H9 (cell line): ENCODE data around the gene DNAH8. TPM values are rescaled to one million over a fixed set of nuclear protein-coding genes. Genes with fewer than 3 reads are reported as not detected.
A peak's percentile ranks its signal among the peaks of the same experiment; 100 is the strongest.

Source experiments
- DNase-seq: peaks from one replicate; pipeline ENCODE4 v3.0.0-alpha.2; 2017
- H2AFZ ChIP-seq: one replicate; pipeline ENCODE4 v1.6.1; 2013; ENCODE audit warnings: mild to moderate bottlenecking, low read length, control low read depth, moderate library complexity
- H2AK5ac ChIP-seq: 2 replicates; pipeline ENCODE4 v1.6.1; 2013; ENCODE audit warnings: low read length, control low read depth, mixed read lengths; ENCODE audit not compliant: insufficient read length
- H2BK120ac ChIP-seq: one replicate; pipeline ENCODE4 v1.6.1; 2013; ENCODE audit warnings: low read depth, mild to moderate bottlenecking, low read length, control low read depth, inconsistent platforms; ENCODE audit not compliant: poor library complexity, severe bottlenecking
- H2BK12ac ChIP-seq: 2 replicates; pipeline ENCODE4 v1.6.1; 2013; ENCODE audit warnings: low read length, control low read depth, mixed read lengths, low read depth; ENCODE audit not compliant: insufficient read length
- H2BK15ac ChIP-seq: 2 replicates; pipeline ENCODE4 v1.6.1; 2013; ENCODE audit warnings: low read depth, low read length, control low read depth
- H2BK20ac ChIP-seq: one replicate; pipeline ENCODE4 v1.6.1; 2013; ENCODE audit warnings: low read depth, mild to moderate bottlenecking, low read length, control low read depth, inconsistent platforms; ENCODE audit not compliant: poor library complexity, severe bottlenecking
- H2BK5ac ChIP-seq: 2 replicates; pipeline ENCODE4 v1.6.1; 2013; ENCODE audit warnings: low read length, control low read depth, mixed read lengths; ENCODE audit not compliant: insufficient read length
- H3K14ac ChIP-seq: 2 replicates; pipeline ENCODE4 v1.6.1; 2013; ENCODE audit warnings: low read length, control low read depth; ENCODE audit not compliant: insufficient read depth
- H3K18ac ChIP-seq: 2 replicates; pipeline ENCODE4 v1.6.1; 2013; ENCODE audit warnings: low read depth, mild to moderate bottlenecking, mixed read lengths, low read length, control low read depth; ENCODE audit not compliant: insufficient read length
- H3K23ac ChIP-seq: 2 replicates; pipeline ENCODE4 v1.6.1; 2013; ENCODE audit warnings: low read length, control low read depth, mixed read lengths, low read depth; ENCODE audit not compliant: insufficient read length
- H3K23me2 ChIP-seq: 2 replicates; pipeline ENCODE4 v1.6.1; 2013; ENCODE audit warnings: low read depth, mild to moderate bottlenecking, mixed read lengths, low read length, control low read depth; ENCODE audit not compliant: insufficient read length, poor library complexity, severe bottlenecking
- H3K27ac ChIP-seq: 2 replicates; pipeline ENCODE4 v1.5.1; 2013; ENCODE audit warnings: low read length, control low read depth, mixed read lengths, low read depth; ENCODE audit not compliant: insufficient read length
- H3K27me3 ChIP-seq: 2 replicates; pipeline ENCODE4 v1.6.1; 2013; ENCODE audit warnings: low read length, control low read depth, inconsistent platforms; ENCODE audit not compliant: insufficient read depth
- H3K4ac ChIP-seq: 2 replicates; pipeline ENCODE4 v1.6.1; 2013; ENCODE audit warnings: low read depth, mild to moderate bottlenecking, control low read depth, inconsistent platforms, low read length, moderate library complexity
- H3K4me1 ChIP-seq: 2 replicates; pipeline ENCODE4 v1.6.1; 2013; ENCODE audit warnings: low read length, control low read depth, inconsistent platforms; ENCODE audit not compliant: insufficient read depth
- H3K4me2 ChIP-seq: 2 replicates; pipeline ENCODE4 v1.6.1; 2013; ENCODE audit warnings: low read length, control low read depth, mixed read lengths; ENCODE audit not compliant: insufficient read length, insufficient read depth
- H3K56ac ChIP-seq: 2 replicates; pipeline ENCODE4 v1.6.1; 2013; ENCODE audit warnings: low read depth, mild to moderate bottlenecking, mixed read lengths, low read length, control low read depth; ENCODE audit not compliant: insufficient read length
- H3K79me1 ChIP-seq: 2 replicates; pipeline ENCODE4 v1.6.1; 2013; ENCODE audit warnings: low read depth, mild to moderate bottlenecking, moderate library complexity, low read length, control low read depth, inconsistent platforms; ENCODE audit not compliant: insufficient read depth, poor library complexity, severe bottlenecking
- H3K79me2 ChIP-seq: 2 replicates; pipeline ENCODE4 v1.6.1; 2013; ENCODE audit warnings: low read length, control low read depth, inconsistent platforms; ENCODE audit not compliant: insufficient read depth
- H3K9ac ChIP-seq: 2 replicates; pipeline ENCODE4 v1.6.1; 2013; ENCODE audit warnings: low read length, control low read depth, mixed read lengths; ENCODE audit not compliant: insufficient read length; ENCODE audit errors: extremely low read depth
- H3K9me3 ChIP-seq: one replicate; pipeline ENCODE4 v1.6.1; 2013; ENCODE audit warnings: low read depth, low read length, inconsistent platforms; ENCODE audit not compliant: control insufficient read depth
- H3T11ph ChIP-seq: one replicate; pipeline ENCODE4 v1.6.1; 2013; ENCODE audit warnings: mild to moderate bottlenecking, low read length, control low read depth, inconsistent platforms
- H4K20me1 ChIP-seq: one replicate; pipeline ENCODE4 v1.6.1; 2013; ENCODE audit not compliant: control insufficient read depth, insufficient read length, insufficient read depth
- H4K5ac ChIP-seq: 2 replicates; pipeline ENCODE4 v1.6.1; 2013; ENCODE audit warnings: low read depth, mild to moderate bottlenecking, mixed read lengths, low read length, control low read depth; ENCODE audit not compliant: insufficient read length
- H4K8ac ChIP-seq: replicated peaks from 2 replicates; pipeline ENCODE4 v1.6.1; 2013; ENCODE audit warnings: low read length, control low read depth, mixed read lengths, low read depth; ENCODE audit not compliant: insufficient read length
- H4K91ac ChIP-seq: 2 replicates; pipeline ENCODE4 v1.6.1; 2013; ENCODE audit warnings: low read depth, mild to moderate bottlenecking, moderate library complexity, mixed read lengths, low read length, control low read depth; ENCODE audit not compliant: insufficient read length
- H3K27ac Mint-ChIP-seq, 3 experiments: 2 replicates in 2 of 3; 3 replicates in 1 of 3; pipeline ENCODE4 v1.8.0; 2020 to 2021; ENCODE audit warnings: mixed read lengths in 3 of 3, mild to moderate bottlenecking in 1 of 3, moderate library complexity in 1 of 3
- H3K27me3 Mint-ChIP-seq: 2 replicates; pipeline ENCODE4 v1.8.0; 2021; ENCODE audit warnings: low read depth, mild to moderate bottlenecking, moderate library complexity, mixed read lengths
- H3K36me3 Mint-ChIP-seq, 3 experiments: 2 replicates in 2 of 3; 3 replicates in 1 of 3; pipeline ENCODE4 v1.8.0; 2020 to 2021; ENCODE audit warnings: low read depth in 3 of 3, mixed read lengths in 3 of 3; ENCODE audit not compliant: insufficient read depth in 1 of 3
- H3K4me1 Mint-ChIP-seq, 2 experiments: 2 replicates each; pipeline ENCODE4 v1.8.0; 2020; ENCODE audit warnings: mixed read lengths in 2 of 2
- H3K4me3 Mint-ChIP-seq, 2 experiments: 2 replicates in 1 of 2; 3 replicates in 1 of 2; pipeline ENCODE4 v1.8.0; 2020 to 2021; ENCODE audit warnings: mild to moderate bottlenecking in 2 of 2, mixed read lengths in 2 of 2, moderate library complexity in 1 of 2
- H3K9me3 Mint-ChIP-seq, 2 experiments: 2 replicates in 1 of 2; 3 replicates in 1 of 2; pipeline ENCODE4 v1.8.0; 2020; ENCODE audit warnings: mild to moderate bottlenecking in 2 of 2, mixed read lengths in 2 of 2, moderate library complexity in 1 of 2
- WGBS: extraction: QIAGEN DNeasy Blood & Tissue Kit; methylation state at CpG from one replicate; pipeline ENCODE4 v1.1.7; 2013; ENCODE audit warnings: missing lambda C conversion rate, low lambda C conversion rate, mixed read lengths; ENCODE audit not compliant: insufficient read length; ENCODE audit errors: extremely low coverage; 5-methylcytosine and 5-hydroxymethylcytosine counted together
- total RNA-seq: library from RNA; stranded (reverse); gene quantifications from 2 replicates; pipeline ENCODE4 v1.2.1, GENCODE V29; 2021
- TF ChIP-seq, protein P1 (sequence below): fragments of 200-600 bp; sonication (generic); conservative IDR thresholded peaks from 3 replicates; pipeline ENCODE4 v1.8.0; 2021; ENCODE audit warnings: antibody characterized with exemption, mild to moderate bottlenecking

The DNAH8 gene
- total RNA-seq, 1 experiment from 2014 or later: not detected

DNA sequence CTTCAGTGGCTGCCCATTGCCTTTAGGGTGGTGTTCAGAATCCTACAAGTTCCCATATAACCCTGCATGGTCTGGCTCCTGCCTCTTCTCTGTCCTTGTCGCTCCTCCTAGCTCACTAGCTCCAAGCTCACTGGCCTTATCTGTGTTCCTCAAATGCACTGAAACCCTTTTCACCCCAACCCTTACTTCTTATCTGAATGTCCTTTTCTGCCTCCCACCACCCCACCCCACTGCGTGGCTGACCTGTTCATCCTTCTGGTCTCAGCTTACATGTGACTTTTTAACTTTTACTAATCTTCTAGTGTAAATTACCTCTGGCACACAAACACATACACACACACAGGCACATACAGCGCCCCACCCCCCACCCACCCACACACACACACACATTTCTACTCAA lies 292.5 kb downstream of the DNAH8 start:
- WGBS: no CpG with 5 or more reads among the region's 3 CpGs
- H3K4ac ChIP-seq: no peak overlapping the region
- H3T11ph ChIP-seq: no peak overlapping the region
- H3K14ac ChIP-seq: no peak overlapping the region; the same call in 1 of the 2 replicates
- H4K5ac ChIP-seq: no peak overlapping the region
- H3K18ac ChIP-seq: no peak overlapping the region
- H3K9me3 Mint-ChIP-seq: no peaks in the 10 kb centered on the region
- no peaks in the 10 kb centered on the region for H3K79me1 ChIP-seq
- H2BK12ac ChIP-seq: no peak overlapping the region
- H4K91ac ChIP-seq: no peak overlapping the region
- no peak overlapping the region for H2AFZ ChIP-seq
- no peak overlapping the region for H4K8ac ChIP-seq
- no peak overlapping the region for H3K4me2 ChIP-seq
- H2AK5ac ChIP-seq: no peak overlapping the region
- H3K4me1 ChIP-seq: no peaks in the 10 kb centered on the region
- H3K27ac ChIP-seq: no peak overlapping the region
- TF ChIP-seq, protein P1, sequence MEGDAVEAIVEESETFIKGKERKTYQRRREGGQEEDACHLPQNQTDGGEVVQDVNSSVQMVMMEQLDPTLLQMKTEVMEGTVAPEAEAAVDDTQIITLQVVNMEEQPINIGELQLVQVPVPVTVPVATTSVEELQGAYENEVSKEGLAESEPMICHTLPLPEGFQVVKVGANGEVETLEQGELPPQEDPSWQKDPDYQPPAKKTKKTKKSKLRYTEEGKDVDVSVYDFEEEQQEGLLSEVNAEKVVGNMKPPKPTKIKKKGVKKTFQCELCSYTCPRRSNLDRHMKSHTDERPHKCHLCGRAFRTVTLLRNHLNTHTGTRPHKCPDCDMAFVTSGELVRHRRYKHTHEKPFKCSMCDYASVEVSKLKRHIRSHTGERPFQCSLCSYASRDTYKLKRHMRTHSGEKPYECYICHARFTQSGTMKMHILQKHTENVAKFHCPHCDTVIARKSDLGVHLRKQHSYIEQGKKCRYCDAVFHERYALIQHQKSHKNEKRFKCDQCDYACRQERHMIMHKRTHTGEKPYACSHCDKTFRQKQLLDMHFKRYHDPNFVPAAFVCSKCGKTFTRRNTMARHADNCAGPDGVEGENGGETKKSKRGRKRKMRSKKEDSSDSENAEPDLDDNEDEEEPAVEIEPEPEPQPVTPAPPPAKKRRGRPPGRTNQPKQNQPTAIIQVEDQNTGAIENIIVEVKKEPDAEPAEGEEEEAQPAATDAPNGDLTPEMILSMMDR: no peak
- H3K56ac ChIP-seq: no peak overlapping the region
- no peaks in the 10 kb centered on the region for H3K9me3 ChIP-seq
- H2BK120ac ChIP-seq: no peak overlapping the region
- H2BK5ac ChIP-seq: no peak overlapping the region
- no peaks in the 10 kb centered on the region for H4K20me1 ChIP-seq
- no peak overlapping the region for H3K23ac ChIP-seq
- no peak overlapping the region for H2BK20ac ChIP-seq
- H3K36me3 Mint-ChIP-seq: no peaks in the 10 kb centered on the region
- no peak for DNase-seq
- H3K23me2 ChIP-seq: no peaks in the 10 kb centered on the region
- peaks cover 33% of the 10 kb centered on the region for H3K27me3 Mint-ChIP-seq
- H3K4me3 Mint-ChIP-seq: no peak overlapping the region
- no peaks in the 10 kb centered on the region for H3K79me2 ChIP-seq
- no peaks in the 10 kb centered on the region for H3K27me3 ChIP-seq
- peak overlapping the region in 2 of 3 experiments; percentile 62 to 75; a peak in 2 of 7 replicates for H3K27ac Mint-ChIP-seq
- H2BK15ac ChIP-seq: no peak overlapping the region
- no peak overlapping the region for H3K9ac ChIP-seq
- peaks cover 9 to 13% of the 10 kb centered on the region in 2 experiments; a peak in 3 of 4 replicates for H3K4me1 Mint-ChIP-seq
